Chondrocyte (in vitro differentiated cells): ENCODE measurements around the gene UQCC2. TPM values are rescaled to one million over a fixed set of nuclear protein-coding genes. Genes with fewer than 3 reads are reported as not detected.

Experiments used
- DNase-seq: peaks from one replicate; pipeline ENCODE4 v3.0.0; 2021; ENCODE audit warnings: mixed read lengths, low spot score
- H3K27ac Mint-ChIP-seq: one replicate; pipeline ENCODE4 v1.8.0; 2021; ENCODE audit warnings: mild to moderate bottlenecking, moderate library complexity, mixed read lengths; ENCODE audit not compliant: unreplicated experiment
- H3K27me3 Mint-ChIP-seq: 2 replicates; pipeline ENCODE4 v1.8.0; 2021; ENCODE audit warnings: low read depth, mixed read lengths
- H3K36me3 Mint-ChIP-seq: 2 replicates; pipeline ENCODE4 v1.8.0; 2021; ENCODE audit warnings: low read depth, mixed read lengths
- H3K4me1 Mint-ChIP-seq: 2 replicates; pipeline ENCODE4 v1.8.0; 2021; ENCODE audit warnings: low read depth, mild to moderate bottlenecking, mixed read lengths
- H3K4me3 Mint-ChIP-seq: one replicate; pipeline ENCODE4 v1.8.0; 2021; ENCODE audit warnings: mild to moderate bottlenecking, moderate library complexity, mixed read lengths; ENCODE audit not compliant: unreplicated experiment
- H3K9me3 Mint-ChIP-seq: 2 replicates; pipeline ENCODE4 v1.8.0; 2021; ENCODE audit warnings: low read depth, mixed read lengths
- total RNA-seq: library from RNA; stranded (reverse); gene quantifications from 3 replicates; pipeline ENCODE4 v1.2.1, GENCODE V29; 2021
- TF ChIP-seq, protein P1 (sequence below): fragments of 200-600 bp; sonication (generic); IDR thresholded peaks from 2 replicates; pipeline ENCODE4 v1.5.0; 2021; ENCODE audit warnings: antibody characterized with exemption, mild to moderate bottlenecking, moderate library complexity

The UQCC2 gene
- total RNA-seq, 1 donor from 2014 or later, result 64.5 TPM

GRCh38 chr6:33689879-33690278 is 21.6 kb downstream of the UQCC2 start:
- H3K4me3 Mint-ChIP-seq, result no peak overlapping the region
- H3K9me3 Mint-ChIP-seq, result no peaks in the 10 kb centered on the region
- no peaks in the 10 kb centered on the region for H3K27me3 Mint-ChIP-seq
- no peak for DNase-seq
- H3K36me3 Mint-ChIP-seq, result peaks cover 6% of the 10 kb centered on the region
- H3K27ac Mint-ChIP-seq, result no peak overlapping the region
- peaks cover 36% of the 10 kb centered on the region for H3K4me1 Mint-ChIP-seq
- TF ChIP-seq, protein P1, sequence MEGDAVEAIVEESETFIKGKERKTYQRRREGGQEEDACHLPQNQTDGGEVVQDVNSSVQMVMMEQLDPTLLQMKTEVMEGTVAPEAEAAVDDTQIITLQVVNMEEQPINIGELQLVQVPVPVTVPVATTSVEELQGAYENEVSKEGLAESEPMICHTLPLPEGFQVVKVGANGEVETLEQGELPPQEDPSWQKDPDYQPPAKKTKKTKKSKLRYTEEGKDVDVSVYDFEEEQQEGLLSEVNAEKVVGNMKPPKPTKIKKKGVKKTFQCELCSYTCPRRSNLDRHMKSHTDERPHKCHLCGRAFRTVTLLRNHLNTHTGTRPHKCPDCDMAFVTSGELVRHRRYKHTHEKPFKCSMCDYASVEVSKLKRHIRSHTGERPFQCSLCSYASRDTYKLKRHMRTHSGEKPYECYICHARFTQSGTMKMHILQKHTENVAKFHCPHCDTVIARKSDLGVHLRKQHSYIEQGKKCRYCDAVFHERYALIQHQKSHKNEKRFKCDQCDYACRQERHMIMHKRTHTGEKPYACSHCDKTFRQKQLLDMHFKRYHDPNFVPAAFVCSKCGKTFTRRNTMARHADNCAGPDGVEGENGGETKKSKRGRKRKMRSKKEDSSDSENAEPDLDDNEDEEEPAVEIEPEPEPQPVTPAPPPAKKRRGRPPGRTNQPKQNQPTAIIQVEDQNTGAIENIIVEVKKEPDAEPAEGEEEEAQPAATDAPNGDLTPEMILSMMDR, result no peak

DNA sequence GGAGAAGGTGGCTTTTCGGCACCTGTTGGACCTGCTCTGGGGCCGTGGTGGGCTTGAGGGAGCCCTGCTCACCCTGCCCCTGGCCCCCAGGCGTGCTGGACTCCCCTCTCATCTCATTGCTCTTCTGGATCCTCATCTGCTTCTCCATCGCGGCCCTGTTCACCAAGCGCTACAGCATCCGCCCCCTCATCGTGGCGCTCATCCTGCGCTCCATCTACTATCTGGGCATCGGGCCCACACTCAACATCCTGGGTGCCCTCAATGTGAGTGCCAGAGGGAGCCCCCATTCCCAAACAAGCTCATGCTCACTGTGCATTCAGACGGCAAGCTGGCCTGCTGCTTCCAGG is 22.4 kb downstream of the UQCC2 start:
- H3K4me3 Mint-ChIP-seq, result no peak overlapping the region
- no peaks in the 10 kb centered on the region for H3K27me3 Mint-ChIP-seq
- DNase-seq, result no peak
- no peaks in the 10 kb centered on the region for H3K9me3 Mint-ChIP-seq
- no peak overlapping the region for H3K27ac Mint-ChIP-seq
- TF ChIP-seq, protein P1, result no peak
- peaks cover 28% of the 10 kb centered on the region for H3K4me1 Mint-ChIP-seq
- peaks cover 6% of the 10 kb centered on the region for H3K36me3 Mint-ChIP-seq

- TF ChIP-seq, protein P1, result no peak
- Mint-ChIP-seq H3K9me3 (no peaks in the 10 kb centered on the region), H3K27ac (no peak overlapping the region), H3K4me1 (peaks cover 26% of the 10 kb centered on the region), H3K36me3 (peaks cover 6% of the 10 kb centered on the region), H3K4me3 (no peak overlapping the region), H3K27me3 (no peaks in the 10 kb centered on the region)
- DNase-seq, result no peak
Observed at GRCh38 chr6:33688451-33689147, 22.9 kb downstream of the UQCC2 start.

GRCh38 chr6:33688006-33688405 is 23.5 kb downstream of the UQCC2 start:
- Mint-ChIP-seq H3K27ac (no peak overlapping the region), H3K4me1 (peaks cover 26% of the 10 kb centered on the region), H3K27me3 (no peaks in the 10 kb centered on the region), H3K4me3 (no peak overlapping the region), H3K36me3 (peaks cover 6% of the 10 kb centered on the region), H3K9me3 (no peaks in the 10 kb centered on the region)
- TF ChIP-seq, protein P1, result no peak
- no peak for DNase-seq

DNA sequence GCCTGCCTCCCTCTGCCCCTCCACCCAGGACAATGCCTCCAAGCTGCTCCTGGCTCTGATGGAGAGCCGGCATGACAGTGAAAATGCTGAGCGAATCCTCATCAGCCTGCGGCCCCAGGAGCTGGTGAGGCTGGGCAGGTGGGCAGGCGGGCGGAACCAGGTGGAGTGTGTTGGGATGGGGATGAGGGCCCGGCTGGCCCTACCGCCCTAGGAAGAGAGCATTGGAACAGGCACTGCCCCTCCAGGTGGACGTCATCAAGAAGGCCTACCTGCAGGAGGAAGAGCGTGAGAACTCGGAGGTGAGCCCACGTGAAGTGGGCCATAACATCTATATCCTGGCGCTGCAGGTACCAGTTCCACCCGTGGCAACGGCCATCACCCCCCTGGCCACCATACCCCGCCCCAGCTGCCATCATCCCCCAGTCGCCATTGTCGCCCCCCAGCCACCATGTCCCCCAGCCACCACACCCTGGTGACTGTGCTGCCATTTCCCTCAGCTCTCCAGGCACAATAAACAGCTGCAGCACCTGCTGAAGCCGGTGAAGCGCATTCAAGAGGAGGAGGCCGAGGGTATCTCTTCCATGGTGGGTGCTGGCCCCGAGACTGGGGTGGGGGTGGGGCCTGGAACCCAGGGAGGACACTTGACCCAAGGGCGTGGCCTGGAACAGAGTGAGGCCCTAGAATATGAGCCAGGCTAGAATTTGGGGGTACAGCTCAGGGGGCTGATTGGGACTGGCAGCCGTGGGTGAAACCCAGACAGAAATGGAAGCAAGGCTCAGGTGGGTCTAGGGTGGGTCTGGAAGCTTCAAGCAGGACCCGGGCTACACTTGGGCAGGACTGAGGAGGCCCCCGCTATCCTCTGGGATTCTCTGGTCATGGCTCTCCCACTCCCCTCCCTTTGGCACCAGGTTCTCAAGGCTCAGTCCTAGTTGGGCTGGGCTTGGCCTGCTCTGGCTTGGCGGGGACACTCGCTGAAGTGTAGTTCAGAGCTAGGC is 24.2 kb downstream of the UQCC2 start:
- H3K36me3 Mint-ChIP-seq, result peaks cover 8% of the 10 kb centered on the region
- no peak overlapping the region for H3K27ac Mint-ChIP-seq
- H3K9me3 Mint-ChIP-seq, result no peaks in the 10 kb centered on the region
- no peak overlapping the region for H3K4me3 Mint-ChIP-seq
- no peak for DNase-seq
- H3K27me3 Mint-ChIP-seq, result no peaks in the 10 kb centered on the region
- TF ChIP-seq, protein P1, result no peak
- peaks cover 19% of the 10 kb centered on the region for H3K4me1 Mint-ChIP-seq
